H1 (cell line): ENCODE results near the gene NKPD1. TPM values are rescaled to one million over a fixed set of nuclear protein-coding genes. Genes with fewer than 3 reads are reported as not detected.

Experiments used
- CTCF ChIA-PET: fragments of 300-600 bp; sonication (Branson Sonifier 250); formaldehyde crosslinking; loops from one replicate; lab custom pipeline; 2021; ENCODE audit not compliant: partially characterized antibody; lab: Charles Lee
- POLR2A ChIA-PET: fragments of 300-600 bp; sonication (Branson Sonifier 250); formaldehyde crosslinking; loops from one replicate; lab custom pipeline; 2021; ENCODE audit warnings: inconsistent platforms; ENCODE audit not compliant: partially characterized antibody; lab: Charles Lee
- DNase-seq, 2 experiments: peaks; one replicate each; pipeline versions ENCODE4 v3.0.0 to v3.0.0-alpha.2; 2010 to 2022; ENCODE audit warnings: low spot score in 2 of 2, low read depth in 1 of 2, mixed read lengths in 1 of 2
- FAIRE-seq: peaks from 2 replicates; lab custom pipeline; 2011; peaks lifted over from hg19 to GRCh38; lab: Jason Lieb, UNC
- H2AFZ ChIP-seq: 2 replicates; pipeline ENCODE4 v1.8.1; 2012; ENCODE audit warnings: low read length, inconsistent platforms
- H2AK5ac ChIP-seq: 2 replicates; pipeline ENCODE4 v1.6.1; 2013; ENCODE audit warnings: low read depth, low read length
- H2BK120ac ChIP-seq: replicated peaks from 2 replicates; pipeline ENCODE3; 2013; ENCODE audit warnings: low read depth, low read length, inconsistent platforms
- H2BK12ac ChIP-seq: 2 replicates; pipeline ENCODE4 v1.6.1; 2013; ENCODE audit warnings: low read depth, low read length
- H2BK15ac ChIP-seq: 2 replicates; pipeline ENCODE4 v1.6.1; 2013; ENCODE audit warnings: low read length
- H2BK20ac ChIP-seq: 2 replicates; pipeline ENCODE4 v1.6.1; 2013; ENCODE audit warnings: low read length
- H2BK5ac ChIP-seq: 2 replicates; pipeline ENCODE4 v1.6.1; 2013; ENCODE audit warnings: low read depth, low read length
- H3K14ac ChIP-seq: 2 replicates; pipeline ENCODE4 v1.6.1; 2013; ENCODE audit warnings: inconsistent platforms; ENCODE audit not compliant: insufficient read length
- H3K18ac ChIP-seq: 2 replicates; pipeline ENCODE4 v1.6.1; 2013; ENCODE audit warnings: low read length; ENCODE audit errors: extremely low read depth
- H3K23ac ChIP-seq: 2 replicates; pipeline ENCODE4 v1.6.1; 2013; ENCODE audit warnings: inconsistent platforms; ENCODE audit not compliant: insufficient read length
- H3K23me2 ChIP-seq: 2 replicates; pipeline ENCODE4 v1.6.1; 2013; ENCODE audit warnings: low read depth, low read length
- H3K27ac ChIP-seq: 2 replicates; pipeline ENCODE4 v1.6.1; 2011; ENCODE audit warnings: low read depth, low read length, inconsistent platforms
- H3K27me3 ChIP-seq, 4 experiments: replicated peaks in 1 of 4; 1 replicate in 1 of 4; 2 replicates in 3 of 4; pipeline versions ENCODE4 v1.6.1 to v1.8.1; 2011 to 2013; ENCODE audit warnings: low read length in 3 of 4, mild to moderate bottlenecking in 3 of 4, inconsistent platforms in 2 of 4, mixed read lengths in 2 of 4, moderate library complexity in 1 of 4; ENCODE audit not compliant: control insufficient read depth in 3 of 4, insufficient read depth in 3 of 4; ENCODE audit errors: extremely low read depth in 1 of 4
- H3K36me3 ChIP-seq, 4 experiments: 2 replicates each; pipeline versions ENCODE4 v1.6.1 to v1.8.1; 2011 to 2013; ENCODE audit warnings: mild to moderate bottlenecking in 4 of 4, low read length in 3 of 4, moderate library complexity in 2 of 4, control low read depth in 1 of 4, inconsistent platforms in 1 of 4; ENCODE audit not compliant: insufficient read depth in 4 of 4, control insufficient read depth in 2 of 4
- H3K4ac ChIP-seq: replicated peaks from 2 replicates; pipeline ENCODE3; 2013; ENCODE audit warnings: low read length, low read depth, mixed read lengths, inconsistent platforms; ENCODE audit not compliant: insufficient read length
- H3K4me1 ChIP-seq, 4 experiments: replicated peaks in 1 of 4; 1 replicate in 1 of 4; 2 replicates in 3 of 4; pipeline versions ENCODE4 v1.6.1 to v1.8.1; 2011 to 2013; ENCODE audit warnings: low read length in 3 of 4, inconsistent platforms in 2 of 4, mixed read lengths in 1 of 4; ENCODE audit not compliant: insufficient read depth in 4 of 4, control insufficient read depth in 3 of 4
- H3K4me2 ChIP-seq, 2 experiments: 2 replicates each; pipeline versions ENCODE4 v1.6.1 to v1.8.1; 2011 to 2013; ENCODE audit warnings: low read depth in 2 of 2, low read length in 2 of 2, control low read depth in 1 of 2, inconsistent platforms in 1 of 2, mild to moderate bottlenecking in 1 of 2; ENCODE audit not compliant: insufficient read depth in 1 of 2
- H3K4me3 ChIP-seq, 4 experiments: fragments of 200-600, 300-600 bp in 1 of 4; sonication (generic), shearing (Covaris generic), sonication (Bioruptor Twin) in 1 of 4; 2 replicates each; pipeline versions ENCODE4 v1.5.1 to v1.8.1; 2011 to 2016; ENCODE audit warnings: low read length in 4 of 4, low read depth in 3 of 4, control low read depth in 2 of 4, inconsistent platforms in 2 of 4, mild to moderate bottlenecking in 2 of 4, mixed read lengths in 1 of 4, moderate library complexity in 1 of 4; ENCODE audit not compliant: insufficient read depth in 2 of 4; ENCODE audit errors: extremely low read depth in 1 of 4
- H3K56ac ChIP-seq: replicated peaks from 2 replicates; pipeline ENCODE3; 2013; ENCODE audit warnings: low read depth, mild to moderate bottlenecking, mixed read lengths, low read length, inconsistent platforms; ENCODE audit not compliant: insufficient read length
- H3K79me1 ChIP-seq: 2 replicates; pipeline ENCODE4 v1.6.1; 2013; ENCODE audit warnings: low read depth, low read length, control low read depth
- H3K79me2 ChIP-seq, 2 experiments: 2 replicates each; pipeline versions ENCODE4 v1.6.1 to v1.8.1; 2012 to 2013; ENCODE audit warnings: low read length in 2 of 2, mild to moderate bottlenecking in 2 of 2, inconsistent platforms in 1 of 2; ENCODE audit not compliant: insufficient read depth in 2 of 2, control insufficient read depth in 1 of 2
- H3K9ac ChIP-seq, 4 experiments: replicated peaks in 1 of 4; 1 replicate in 1 of 4; 2 replicates in 3 of 4; pipeline versions ENCODE4 v1.6.1 to v1.8.1; 2011 to 2013; ENCODE audit warnings: low read depth in 3 of 4, low read length in 3 of 4, control low read depth in 2 of 4, mild to moderate bottlenecking in 2 of 4, moderate library complexity in 2 of 4, inconsistent platforms in 1 of 4; ENCODE audit errors: extremely low read depth in 1 of 4
- H3K9me3 ChIP-seq, 2 experiments: 2 replicates each; pipeline versions ENCODE4 v1.6.1 to v1.8.1; 2012 to 2013; ENCODE audit warnings: mild to moderate bottlenecking in 2 of 2, moderate library complexity in 2 of 2, control low read depth in 1 of 2, inconsistent platforms in 1 of 2, low read depth in 1 of 2, low read length in 1 of 2, mixed read lengths in 1 of 2; ENCODE audit not compliant: insufficient read depth in 2 of 2
- H4K20me1 ChIP-seq, 2 experiments: replicated peaks in 1 of 2; 2 replicates each; pipeline versions ENCODE3 to v1.8.1; 2011 to 2013; ENCODE audit warnings: inconsistent platforms in 2 of 2, low read length in 2 of 2, mild to moderate bottlenecking in 1 of 2; ENCODE audit not compliant: insufficient read depth in 2 of 2, control insufficient read depth in 1 of 2
- H4K5ac ChIP-seq: 2 replicates; pipeline ENCODE4 v1.6.1; 2013; ENCODE audit warnings: low read length, low read depth, mixed read lengths, inconsistent platforms; ENCODE audit not compliant: insufficient read length
- H4K8ac ChIP-seq: 2 replicates; pipeline ENCODE4 v1.8.0; 2013; ENCODE audit warnings: mild to moderate bottlenecking, moderate library complexity, low read length, inconsistent platforms; ENCODE audit not compliant: insufficient read depth; ENCODE audit errors: extremely low read depth
- H4K91ac ChIP-seq: replicated peaks from 2 replicates; pipeline ENCODE3; 2013; ENCODE audit warnings: low read length, mixed read lengths, inconsistent platforms; ENCODE audit not compliant: insufficient read length
- ATF3 ChIP-seq: IDR thresholded peaks from 2 replicates; pipeline ENCODE4 v1.6.1; 2011; ENCODE audit warnings: low read depth, mild to moderate bottlenecking, low read length; ENCODE audit not compliant: insufficient read depth
- CBX5 ChIP-seq: fragments of 300-800, 300-1000 bp; sonication (generic); IDR thresholded peaks from 2 replicates; pipeline ENCODE4 v1.7.1; 2016; ENCODE audit warnings: antibody characterized with exemption, low read length, low read depth
- EGR1 ChIP-seq: IDR thresholded peaks from 2 replicates; pipeline ENCODE4 v1.6.1; 2011; ENCODE audit warnings: low read depth, low read length, borderline replicate concordance
- KDM5A ChIP-seq: fragments of 200-600 bp; IDR thresholded peaks from 2 replicates; pipeline ENCODE4 v1.7.1; 2012; ENCODE audit warnings: mild to moderate bottlenecking, low read length, inconsistent platforms, mixed read lengths
- POLR2AphosphoS5 ChIP-seq: IDR thresholded peaks from 2 replicates; pipeline ENCODE4 v1.6.1; 2011; ENCODE audit warnings: low read depth, low read length
- RBBP5 ChIP-seq: IDR thresholded peaks from 2 replicates; pipeline ENCODE4 v1.7.1; 2012; ENCODE audit warnings: low read depth, mild to moderate bottlenecking, inconsistent platforms, low read length, moderate library complexity, borderline replicate concordance
- SAP30 ChIP-seq: fragments of 300-600 bp; sonication (generic); IDR thresholded peaks from 2 replicates; pipeline ENCODE4 v1.7.1; 2012; ENCODE audit warnings: low read length, moderate library complexity, mild to moderate bottlenecking, inconsistent platforms; ENCODE audit not compliant: insufficient read depth, insufficient replicate concordance
- SP4 ChIP-seq: IDR thresholded peaks from 2 replicates; pipeline ENCODE4 v1.6.1; 2012; ENCODE audit warnings: low read length, inconsistent platforms
- TAF7 ChIP-seq: optimal IDR thresholded peaks from 2 replicates; pipeline ENCODE3; 2011; ENCODE audit warnings: low read depth, mild to moderate bottlenecking, inconsistent platforms, low read length, moderate library complexity, borderline replicate concordance
- USF2 ChIP-seq: IDR thresholded peaks from 2 replicates; pipeline ENCODE4 v1.6.1; 2011; ENCODE audit warnings: low read length, improper control_type of control experiment
- whole genome bisulfite sequencing, 2 experiments: shearing (Covaris generic) in 1 of 2; methylation state at CpG; one replicate each; pipeline versions ENCODE4 v1.1.6 to v1.1.7; 2013 to 2015; ENCODE audit warnings: low lambda C conversion rate in 2 of 2, mixed read lengths in 2 of 2, inconsistent platforms in 1 of 2, low coverage in 1 of 2, missing lambda C conversion rate in 1 of 2; ENCODE audit not compliant: insufficient replicate concordance in 2 of 2, insufficient coverage in 1 of 2, insufficient read length in 1 of 2; ENCODE audit errors: extremely low coverage in 1 of 2, missing lambda C conversion rate in 1 of 2; 5-methylcytosine and 5-hydroxymethylcytosine counted together
- polyA plus RNA-seq, 7 experiments: library from polyadenylated mRNA; depleted of rRNA in 3 of 7; stranded (reverse) in 5 of 7; unstranded in 2 of 7; fragments of >200 nt in 5 of 7; fragments of 200-250 nt in 2 of 7; gene quantifications; 1 replicate in 5 of 7; 2 replicates in 1 of 7; 4 replicates in 1 of 7; pipeline versions ENCODE4 v1.2.1 to v1.2.3, GENCODE V29; 2011 to 2013; ENCODE audit warnings: missing spikeins in 2 of 7, mixed read lengths in 2 of 7
- total RNA-seq: library from RNA; stranded (reverse); fragmentation: NEBNext Ultra II Directional; extraction: Animal tissue kit (Norgen Biotek cat#: 25700); gene quantifications from 2 replicates; pipeline ENCODE4 v1.2.1, GENCODE V29; 2021

NKPD1 gene
- total and polyA plus RNA-seq, 2 of the 8 experiments (the other 6 are each of a cell fraction or from before 2014, with no cell fraction given): 0.30 to 0.39 TPM

GRCh38 chr19:45163751-45164460 is 3.1 kb upstream of the NKPD1 start:
- no peak overlapping the region; the same call in 1 of the 2 replicates for H2AK5ac ChIP-seq
- H4K20me1 ChIP-seq: peaks cover 0 to 6% of the 10 kb centered on the region in 2 experiments
- H3K14ac ChIP-seq: no peak overlapping the region
- 0 out of 2 replicates have a peak overlapping the region, but pooled peaks have one; percentile 17 for H2BK12ac ChIP-seq
- no peaks in the 10 kb centered on the region for H3K23me2 ChIP-seq
- no peak overlapping the region for H2AFZ ChIP-seq
- peaks cover 0 to 17% (median 8%) of the 10 kb centered on the region in 4 experiments; a peak in 5 of 7 replicates for H3K4me1 ChIP-seq
- H3K27ac ChIP-seq: no peak overlapping the region
- no peaks in the 10 kb centered on the region for H3K9me3 ChIP-seq
- H2BK15ac ChIP-seq: no peak overlapping the region
- POLR2A ChIA-PET: interaction anchor here (0.7 to 3.7 kb wide), 9 partner anchors 9 to 72 kb away, joined by 3 to 21 read pairs (median 4); partner anchors contain the start of genes BLOC1S3 and TRAPPC6A
- H3K79me2 ChIP-seq: no peaks in the 10 kb centered on the region
- no peak overlapping the region for H3K4me2 ChIP-seq
- H3K4ac ChIP-seq: no peak overlapping the region
- H3K79me1 ChIP-seq: no peaks in the 10 kb centered on the region
- DNase-seq (no peak), FAIRE-seq (no peak)
- H4K91ac ChIP-seq: no peak overlapping the region
- H3K36me3 ChIP-seq: no peaks in the 10 kb centered on the region
- no peak overlapping the region for H2BK20ac ChIP-seq
- no peak overlapping the region for H4K5ac ChIP-seq
- 86% methylated on average over 15 of the region's 15 CpGs; no CpG with 5 or more reads in 1 of the 2 experiments for WGBS, 2 experiments
- H3K4me3 ChIP-seq: no peak overlapping the region
- H2BK120ac ChIP-seq: no peak overlapping the region
- 0 out of 2 replicates have a peak overlapping the region, but pooled peaks have one; percentile 49 for H2BK5ac ChIP-seq
- H3K18ac ChIP-seq: no peak overlapping the region
- no peak overlapping the region for H3K9ac ChIP-seq
- peak overlapping the region; percentile 54 for H4K8ac ChIP-seq
- CTCF ChIA-PET: interaction anchor here (0.9 to 5.6 kb wide), 17 partner anchors 9 to 175 kb away, joined by 3 to 54 read pairs (median 5); partner anchors contain the start of gene TRAPPC6A
- H3K56ac ChIP-seq: no peak overlapping the region
- no peak overlapping the region for H3K23ac ChIP-seq
- H3K27me3 ChIP-seq: peaks cover 0 to 5% (median 1%) of the 10 kb centered on the region in 4 experiments; a peak in 3 of 7 replicates
- no peak for TF ChIP-seq SAP30
- no peak for TF ChIP-seq ATF3
- no peak for TF ChIP-seq RBBP5
- TF ChIP-seq SP4: no peak
- no peak for TF ChIP-seq USF2
- no peak for TF ChIP-seq TAF7
- TF ChIP-seq EGR1: no peak
- TF ChIP-seq KDM5A: no peak
- TF ChIP-seq POLR2AphosphoS5: no peak
- TF ChIP-seq CBX5: no peak
